Measurements from ENCODE around the gene LRCH3. TPM values are rescaled to one million over a fixed set of nuclear protein-coding genes. Genes with fewer than 3 reads are reported as not detected.
"Not testable (repeated sequence)": the region's sequence is repeated elsewhere in the genome, so short reads cannot be mapped to it uniquely, and the experiment has no call there.

The LRCH3 gene
- total RNA-seq, 4 donors from 2014 or later: 15.0 to 197 (median 23.2) TPM

- H3K9me3 ChIP-seq: no peaks in the 10 kb centered on the region
- 81 to 94% methylated on average over 4 of the region's 4 CpGs for WGBS, 2 donors
- H3K4me1 ChIP-seq: peaks cover 0 to 14% (median 5%) of the 10 kb centered on the region in 3 donors
- H3K27me3 ChIP-seq: no peaks in the 10 kb centered on the region
- no peak overlapping the region for H3K27ac ChIP-seq
- H3K36me3 ChIP-seq: peaks cover 0 to 6% (median 0%) of the 10 kb centered on the region in 3 donors
- no peak overlapping the region for H3K4me3 ChIP-seq
- intact Hi-C loops (cut with DNase I): no loop called here
- TF ChIP-seq POLR2A (IDR thresholded peaks at IDR 0.05) (no peak), CTCF (IDR thresholded peaks at IDR 0.05) (no peak)
- DNase-seq: no peak
Measured at GRCh38 chr3:197908957-197909701, 118.1 kb downstream of the LRCH3 start.

- DNase-seq: no peak
- Histone ChIP-seq H3K9me3 (no peaks in the 10 kb centered on the region), H3K27ac (no peak overlapping the region), H3K4me1 (no peaks in the 10 kb centered on the region), H3K4me3 (no peak overlapping the region), H3K27me3 (no peaks in the 10 kb centered on the region), H3K36me3 (peaks cover 0 to 6% (median 0%) of the 10 kb centered on the region in 3 donors)
- no peak for TF ChIP-seq CTCF (IDR thresholded peaks at IDR 0.05)
- no peak for TF ChIP-seq POLR2A (IDR thresholded peaks at IDR 0.05)
- intact Hi-C loops (cut with DNase I): no loop called here
- 78 to 82% methylated on average over 20 to 27 of the region's 33 CpGs for WGBS, 2 donors
Measured at GRCh38 chr3:197912741-197913476, 121.9 kb downstream of the LRCH3 start.

- TF ChIP-seq CTCF (IDR thresholded peaks at IDR 0.05): no peak
- TF ChIP-seq POLR2A (IDR thresholded peaks at IDR 0.05): no peak
- 87 to 91% methylated on average over 12 of the region's 12 CpGs for WGBS, 2 donors
- H3K4me3 ChIP-seq: no peak overlapping the region
- intact Hi-C loops (cut with DNase I): no loop called here
- no peak overlapping the region for H3K27ac ChIP-seq
- H3K36me3 ChIP-seq: peaks cover 0 to 6% (median 0%) of the 10 kb centered on the region in 3 donors
- no peak for DNase-seq
- no peaks in the 10 kb centered on the region for H3K27me3 ChIP-seq
- H3K4me1 ChIP-seq: no peaks in the 10 kb centered on the region
- H3K9me3 ChIP-seq: no peaks in the 10 kb centered on the region
Measured at GRCh38 chr3:197913641-197914380, 122.8 kb downstream of the LRCH3 start.

GRCh38 chr3:197921429-197922275 lies 130.6 kb downstream of the LRCH3 start:
- H3K36me3 ChIP-seq: peaks cover 0 to 19% (median 0%) of the 10 kb centered on the region in 3 donors
- H3K27ac ChIP-seq; H3K4me1 ChIP-seq; H3K9me3 ChIP-seq; intact Hi-C loops (cut with DNase I); DNase-seq; H3K4me3 ChIP-seq; H3K27me3 ChIP-seq: not testable (repeated sequence)
- WGBS, 2 donors: 69 to 75% methylated on average over 18 to 20 of the region's 24 CpGs

GRCh38 chr3:197926418-197926817 lies 135.4 kb downstream of the LRCH3 start:
- no peak overlapping the region for H3K4me3 ChIP-seq
- H3K36me3 ChIP-seq: peaks cover 0 to 41% (median 0%) of the 10 kb centered on the region in 3 donors
- no peaks in the 10 kb centered on the region for H3K9me3 ChIP-seq
- H3K4me1 ChIP-seq: no peaks in the 10 kb centered on the region
- intact Hi-C loops (cut with DNase I): no loop called here
- no peak for DNase-seq
- H3K27ac ChIP-seq: no peak overlapping the region
- TF ChIP-seq CTCF (IDR thresholded peaks at IDR 0.05) (no peak), POLR2A (IDR thresholded peaks at IDR 0.05) (no peak)
- no peaks in the 10 kb centered on the region for H3K27me3 ChIP-seq
- 76 to 82% methylated on average over 6 to 7 of the region's 7 CpGs for WGBS, 2 donors

GRCh38 chr3:197927578-197927977 lies 136.5 kb downstream of the LRCH3 start:
- H3K27ac ChIP-seq; H3K4me1 ChIP-seq; H3K9me3 ChIP-seq; H3K4me3 ChIP-seq; DNase-seq; intact Hi-C loops (cut with DNase I); H3K27me3 ChIP-seq: not testable (repeated sequence)
- WGBS, 2 donors: 85 to 87% methylated on average over 3 of the region's 3 CpGs
- peaks cover 0 to 42% (median 0%) of the 10 kb centered on the region in 3 donors for H3K36me3 ChIP-seq
